HG03457 (cell line): ENCODE results near the gene NPEPL1.
"Not testable (repeated sequence)": the region's sequence is repeated elsewhere in the genome, so short reads cannot be mapped to it uniquely, and the experiment has no call there.

Source experiments
- ATAC-seq: cut with Tn5 transposase; IDR thresholded peaks from one replicate; pipeline ENCODE4 v1.9.1; 2021; ENCODE audit warnings: moderate number of reproducible peaks; ENCODE audit not compliant: unreplicated experiment

NPEPL1 gene

DNA sequence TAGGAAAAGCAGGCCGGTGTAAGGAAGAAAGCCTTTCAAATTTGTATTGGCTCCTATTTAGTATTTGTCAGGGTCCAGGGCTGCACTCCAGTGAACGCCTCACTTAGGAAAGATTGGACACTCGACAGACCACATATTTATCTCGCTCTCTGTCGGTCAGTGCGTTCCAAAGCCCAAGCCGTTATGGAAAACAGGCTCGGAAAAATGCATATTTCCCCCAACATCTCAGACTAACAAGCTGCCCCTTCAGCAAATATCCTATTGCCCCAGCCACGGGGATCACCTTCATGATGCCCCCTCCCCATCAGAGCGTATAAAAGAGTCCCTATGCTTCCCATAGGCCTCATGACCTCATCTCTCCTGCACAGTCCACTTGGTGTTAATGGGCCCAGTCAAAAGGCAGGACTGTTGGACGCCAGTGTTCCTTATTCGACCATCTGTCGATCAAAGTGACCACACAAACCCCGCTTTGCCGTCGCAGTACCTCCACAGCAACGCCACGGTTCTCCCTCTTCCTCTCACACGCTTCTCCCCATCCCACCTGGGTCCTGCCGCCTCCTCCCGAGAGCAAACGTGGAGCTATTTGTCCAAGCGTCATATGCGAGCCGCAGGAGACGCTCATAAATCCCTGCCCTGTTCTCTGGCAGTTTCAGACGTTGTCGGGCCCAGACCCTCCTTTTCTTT is 63.3 kb downstream of the NPEPL1 start:
- ATAC-seq, result no peak

DNA sequence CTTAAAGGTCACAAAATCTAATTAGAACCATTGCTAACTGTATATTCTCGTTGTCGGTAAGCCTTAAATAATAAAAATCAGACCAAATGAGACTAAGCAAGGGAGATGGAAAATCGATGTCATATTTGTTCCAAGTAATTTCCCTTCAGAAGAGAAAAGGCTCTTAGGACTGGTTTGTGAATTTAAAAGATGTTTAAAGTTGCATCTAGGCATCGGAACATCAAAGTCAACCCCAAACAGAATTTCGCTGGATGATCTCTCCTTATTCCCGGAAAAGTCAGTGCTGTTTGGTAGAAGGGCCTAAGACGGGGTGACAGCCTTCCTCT is 63.8 kb downstream of the NPEPL1 start:
- no peak for ATAC-seq

DNA sequence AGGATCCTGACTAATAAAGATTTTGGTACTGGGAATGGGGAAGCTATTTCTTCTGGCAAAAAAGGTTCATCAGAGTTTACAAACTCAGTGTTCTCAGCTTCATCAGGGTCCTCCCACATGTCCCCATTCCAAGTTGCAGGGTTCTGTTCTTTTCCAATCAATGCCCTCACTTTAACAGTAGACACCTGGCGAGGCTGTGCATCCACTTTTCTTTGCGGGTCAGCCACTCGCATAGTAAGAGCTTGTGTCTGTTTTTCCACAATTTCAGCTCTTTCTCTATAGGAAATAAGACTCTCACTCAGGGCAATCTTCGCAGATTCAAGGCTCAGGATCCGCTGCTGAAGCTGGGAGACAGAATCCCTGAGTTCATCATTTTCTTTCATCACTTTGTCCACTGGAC is 65.0 kb downstream of the NPEPL1 start:
- not testable (repeated sequence) for ATAC-seq

DNA sequence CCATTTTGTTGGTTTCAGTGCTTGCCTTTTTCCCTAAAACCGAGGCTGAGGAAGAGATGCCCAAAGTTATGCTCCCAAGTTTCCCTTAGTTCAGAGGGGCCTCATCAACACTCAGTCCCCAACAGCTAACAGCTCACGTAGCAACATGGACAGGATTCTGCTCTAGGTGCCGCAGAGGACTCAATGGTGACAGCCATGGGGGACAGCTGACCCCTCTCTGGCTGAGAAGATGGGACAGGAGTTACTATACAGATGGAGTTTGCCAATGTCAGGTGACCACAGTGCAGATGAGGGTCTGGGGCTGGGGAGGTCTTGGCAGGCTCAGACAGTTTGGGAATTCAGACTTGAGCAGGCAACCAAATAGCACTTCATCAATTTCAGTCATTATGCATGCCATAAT is 67.3 kb downstream of the NPEPL1 start:
- no peak for ATAC-seq

DNA sequence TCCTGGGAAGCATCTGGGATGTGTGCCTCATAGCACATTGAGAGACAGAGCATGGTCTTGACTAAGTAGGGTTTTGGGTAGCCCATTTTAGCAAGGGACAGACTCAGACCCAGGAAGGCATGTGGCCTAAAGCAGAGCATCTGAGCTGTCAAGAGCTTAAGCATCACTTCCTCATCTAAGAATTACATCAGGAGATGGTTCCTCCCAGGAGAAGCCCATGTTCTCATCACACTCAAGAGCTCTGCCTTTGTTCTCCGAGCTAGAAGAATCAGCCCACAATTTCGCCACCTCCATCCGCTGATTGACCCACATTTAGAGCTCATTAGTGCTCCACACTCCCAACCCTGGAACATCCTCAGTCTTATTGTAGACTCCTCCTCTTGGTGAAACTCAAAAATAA is 68.3 kb downstream of the NPEPL1 start:
- no peak for ATAC-seq

DNA sequence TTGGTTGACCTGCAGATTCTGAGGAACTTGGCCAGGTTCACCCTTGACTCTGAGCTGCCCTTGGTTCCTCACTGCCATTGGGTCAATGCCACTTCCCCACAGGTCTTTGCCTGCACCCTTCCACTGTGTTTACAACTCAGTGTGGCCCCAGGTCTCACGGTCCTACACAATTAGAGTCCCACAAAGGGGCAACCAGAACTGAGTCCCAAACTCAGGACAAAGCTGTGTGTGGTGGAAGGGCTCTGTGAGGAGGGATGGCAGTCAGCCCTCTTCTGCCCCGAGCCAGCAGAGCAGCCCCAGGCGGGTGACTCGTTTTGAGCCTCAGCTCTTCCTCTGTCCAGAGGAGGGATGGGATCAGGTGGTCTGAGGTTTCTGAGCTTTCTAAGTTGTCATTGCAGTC is 69.5 kb downstream of the NPEPL1 start:
- ATAC-seq, result no peak

DNA sequence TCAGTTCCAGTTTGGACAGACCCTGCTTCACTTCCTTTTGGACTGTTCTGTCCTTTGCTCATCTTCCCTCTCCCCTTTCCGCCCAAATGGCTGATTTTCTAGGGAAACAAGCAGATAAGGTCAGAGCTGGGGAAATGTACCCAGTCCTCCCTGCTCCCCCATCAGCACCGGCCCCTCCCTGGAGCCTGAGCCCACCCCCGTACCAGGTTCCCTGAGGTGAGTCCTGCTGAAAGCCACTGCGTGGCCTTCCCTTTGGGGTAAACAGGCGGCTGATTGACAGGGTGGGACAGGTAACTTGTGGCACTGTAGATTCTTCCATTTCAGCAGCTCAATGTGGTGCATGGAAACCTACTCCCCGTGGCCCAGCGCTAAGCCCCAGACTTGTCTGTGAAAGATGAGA is 70.5 kb downstream of the NPEPL1 start:
- no peak for ATAC-seq
